ENCODE results near the gene BCAN. TPM values are rescaled to one million over a fixed set of nuclear protein-coding genes. Genes with fewer than 3 reads are reported as not detected.

BCAN gene, protein sequence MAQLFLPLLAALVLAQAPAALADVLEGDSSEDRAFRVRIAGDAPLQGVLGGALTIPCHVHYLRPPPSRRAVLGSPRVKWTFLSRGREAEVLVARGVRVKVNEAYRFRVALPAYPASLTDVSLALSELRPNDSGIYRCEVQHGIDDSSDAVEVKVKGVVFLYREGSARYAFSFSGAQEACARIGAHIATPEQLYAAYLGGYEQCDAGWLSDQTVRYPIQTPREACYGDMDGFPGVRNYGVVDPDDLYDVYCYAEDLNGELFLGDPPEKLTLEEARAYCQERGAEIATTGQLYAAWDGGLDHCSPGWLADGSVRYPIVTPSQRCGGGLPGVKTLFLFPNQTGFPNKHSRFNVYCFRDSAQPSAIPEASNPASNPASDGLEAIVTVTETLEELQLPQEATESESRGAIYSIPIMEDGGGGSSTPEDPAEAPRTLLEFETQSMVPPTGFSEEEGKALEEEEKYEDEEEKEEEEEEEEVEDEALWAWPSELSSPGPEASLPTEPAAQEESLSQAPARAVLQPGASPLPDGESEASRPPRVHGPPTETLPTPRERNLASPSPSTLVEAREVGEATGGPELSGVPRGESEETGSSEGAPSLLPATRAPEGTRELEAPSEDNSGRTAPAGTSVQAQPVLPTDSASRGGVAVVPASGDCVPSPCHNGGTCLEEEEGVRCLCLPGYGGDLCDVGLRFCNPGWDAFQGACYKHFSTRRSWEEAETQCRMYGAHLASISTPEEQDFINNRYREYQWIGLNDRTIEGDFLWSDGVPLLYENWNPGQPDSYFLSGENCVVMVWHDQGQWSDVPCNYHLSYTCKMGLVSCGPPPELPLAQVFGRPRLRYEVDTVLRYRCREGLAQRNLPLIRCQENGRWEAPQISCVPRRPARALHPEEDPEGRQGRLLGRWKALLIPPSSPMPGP
- not detected in 2 replicates for total RNA-seq

DNA sequence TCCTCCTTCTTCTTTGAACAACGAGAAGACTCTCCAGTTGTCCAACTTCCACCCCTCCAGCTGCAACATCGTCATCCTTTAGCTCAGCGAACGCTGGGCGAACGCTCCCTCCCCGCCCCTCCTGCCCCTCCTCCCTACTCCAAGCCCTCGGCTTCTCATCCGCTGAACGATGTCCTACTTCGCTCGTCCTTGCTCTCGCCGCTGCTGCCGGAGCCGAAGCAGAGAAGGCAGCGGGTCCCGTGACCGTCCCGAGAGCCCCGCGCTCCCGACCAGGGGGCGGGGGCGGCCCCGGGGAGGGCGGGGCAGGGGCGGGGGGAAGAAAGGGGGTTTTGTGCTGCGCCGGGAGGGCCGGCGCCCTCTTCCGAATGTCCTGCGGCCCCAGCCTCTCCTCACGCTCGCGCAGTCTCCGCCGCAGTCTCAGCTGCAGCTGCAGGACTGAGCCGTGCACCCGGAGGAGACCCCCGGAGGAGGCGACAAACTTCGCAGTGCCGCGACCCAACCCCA lies at the start of gene BCAN:
TSS of gene BCAN (plus strand) at position 357 of the 504 bp plus-strand sequence. CDS start 3,938 bp downstream, outside the sequence.

DNA sequence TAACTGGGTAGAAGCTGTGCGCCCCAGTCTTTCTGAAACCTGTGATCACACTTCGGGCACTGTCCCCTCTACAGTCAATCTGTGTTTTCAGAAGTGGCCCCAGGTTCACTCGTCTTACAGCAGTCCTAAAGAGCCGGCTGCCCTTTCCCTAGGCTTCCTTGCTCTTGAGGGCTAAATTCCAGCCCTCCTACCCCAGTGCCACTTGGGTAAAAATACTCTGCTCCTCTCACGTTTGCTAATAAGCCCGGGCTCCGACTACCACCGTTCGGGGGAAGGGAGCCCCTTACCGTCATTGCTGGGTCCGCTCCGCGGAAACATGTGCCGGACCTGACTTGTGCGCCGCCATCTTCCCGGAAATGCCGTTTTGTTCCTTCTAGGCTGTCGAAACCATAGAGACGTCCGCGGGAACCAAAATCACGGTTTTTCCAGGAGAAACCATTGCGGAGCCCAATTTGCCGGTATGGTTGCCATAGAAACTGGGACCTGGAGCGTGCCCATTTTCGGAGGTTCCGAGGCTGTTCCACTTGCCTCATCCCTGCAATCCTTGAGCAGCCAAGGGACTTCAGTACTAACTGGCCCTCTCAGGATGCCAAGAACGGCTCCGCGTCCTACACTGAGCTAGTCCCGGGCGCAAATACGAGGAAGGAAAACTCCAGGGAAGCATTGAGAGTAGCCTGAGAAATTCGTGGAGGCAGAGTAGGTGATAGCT lies 40.6 kb upstream of the BCAN start, which contains the start of gene GPATCH4:
TSS of gene GPATCH4 (minus strand) at position 358 of the 709 bp plus-strand sequence.

DNA sequence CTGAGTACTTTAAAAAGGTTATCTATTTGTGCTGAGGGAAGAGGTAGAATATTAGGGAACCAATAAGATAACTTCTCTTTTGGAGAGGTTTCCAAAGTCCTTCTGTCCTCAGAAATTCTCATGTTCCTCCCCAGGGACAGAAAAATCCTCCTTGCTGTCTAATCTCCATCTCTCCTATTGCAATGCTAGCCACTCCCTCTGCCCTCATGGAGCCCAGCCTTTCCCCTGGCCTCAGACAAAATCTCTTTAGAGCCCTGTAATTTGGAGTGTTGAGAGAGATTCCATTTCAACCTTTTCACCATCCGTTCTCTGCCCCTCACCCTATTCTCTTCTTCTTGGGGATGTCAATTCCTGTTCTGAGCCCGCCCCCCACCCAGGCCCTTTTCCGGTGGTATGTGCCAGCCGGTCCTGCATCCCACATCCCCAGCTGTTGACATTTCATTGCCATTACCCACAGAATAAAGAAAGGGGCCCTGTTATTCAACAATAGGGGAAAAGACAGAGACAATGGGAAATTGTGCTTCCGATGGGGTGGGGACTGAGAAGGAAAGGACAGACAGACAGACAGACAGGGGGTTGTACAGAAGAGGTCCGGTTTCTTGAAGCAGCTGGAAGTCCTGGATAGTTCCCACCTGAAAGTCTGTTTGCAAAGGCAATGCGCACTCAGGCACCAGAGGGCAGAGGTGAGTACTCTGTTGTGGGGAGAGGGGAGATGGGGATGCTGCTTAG lies 22.9 kb upstream of the BCAN start, which contains the start of gene HAPLN2:
TSS of gene HAPLN2 (plus strand) at position 563 of the 729 bp plus-strand sequence. CDS start 4,076 bp downstream, outside the sequence.

DNA sequence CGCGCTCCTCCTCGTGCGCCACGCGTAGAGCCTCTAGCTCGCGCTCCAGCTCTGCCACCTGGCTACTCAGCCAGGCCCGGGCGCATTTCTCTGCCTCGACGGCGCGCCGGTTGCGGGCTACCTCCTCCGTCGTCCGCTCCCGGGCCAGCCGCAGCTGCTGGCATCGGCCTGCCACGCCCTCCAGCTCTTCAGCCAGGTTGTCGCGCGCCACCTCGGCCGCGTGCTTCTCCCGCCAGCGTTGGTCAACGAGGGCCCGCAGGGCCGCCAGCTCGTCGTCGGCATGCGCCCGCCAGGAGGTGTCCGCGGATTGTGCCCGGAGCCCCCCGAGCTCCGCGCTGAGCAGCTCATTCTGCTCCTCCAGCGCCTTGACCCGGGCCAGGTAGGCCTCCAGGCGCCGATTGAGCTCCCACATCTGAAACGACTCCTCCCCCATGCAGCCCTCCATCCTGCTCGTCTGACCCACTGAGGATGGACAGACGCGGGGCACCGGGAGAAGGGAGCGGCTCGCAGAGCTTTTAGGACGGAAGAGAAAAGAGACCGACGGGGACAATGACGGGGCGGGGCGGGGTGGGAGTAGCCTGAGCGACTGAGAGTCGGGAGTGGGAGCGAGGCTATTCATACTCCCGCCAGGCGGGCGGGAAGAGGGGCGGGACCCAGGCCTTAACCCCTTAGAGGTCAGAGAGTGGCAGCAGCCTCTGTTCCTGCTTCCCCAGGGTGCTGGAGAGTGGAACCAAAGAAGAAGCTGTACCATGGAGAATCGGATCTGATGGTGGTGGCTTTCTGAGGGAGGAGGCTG lies 35.1 kb downstream of the BCAN start, which contains the start of gene NES:
TSS of gene NES (minus strand) at position 588 of the 796 bp plus-strand sequence. CDS start at position 445, 143 bp downstream.

DNA sequence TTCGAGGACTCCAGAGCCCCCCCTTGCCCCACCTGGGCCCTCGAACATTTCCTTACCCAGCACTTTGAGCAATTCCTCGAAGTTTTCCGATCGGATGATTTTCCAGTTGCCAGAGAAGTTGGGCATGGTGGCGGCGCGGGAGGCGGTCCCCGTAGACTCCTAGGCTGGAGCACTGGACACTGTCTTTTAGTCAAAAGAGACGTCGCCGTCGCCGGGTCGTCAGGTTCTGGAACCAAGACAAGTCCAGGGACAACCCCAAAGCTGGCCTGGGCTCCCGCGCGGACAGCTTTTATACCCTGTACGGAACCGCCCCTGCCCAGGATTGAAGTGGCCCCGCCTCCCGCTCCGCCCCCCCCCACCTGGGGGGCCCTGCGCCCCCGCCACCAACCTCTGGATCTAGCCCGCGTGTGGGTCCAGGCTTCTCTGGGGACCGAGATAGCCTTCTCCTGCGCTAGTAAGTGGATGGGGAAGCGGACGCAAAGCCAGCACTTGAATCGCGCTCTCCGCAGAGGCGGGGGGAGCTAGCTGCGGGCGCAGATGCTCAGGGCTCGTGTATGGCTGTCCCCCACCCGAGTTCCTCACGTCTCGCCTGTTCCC lies 63.5 kb downstream of the BCAN start, which contains the start of gene CRABP2:
TSS of gene CRABP2 (minus strand) at position 263 of the 597 bp plus-strand sequence. CDS start at position 126, 137 bp downstream.

Other genes with a start within 250 kb of the BCAN start
- gene MEF2D, start 141.3 kb upstream of the BCAN start, total RNA-seq, result 16.9 and 40.0 TPM in 2 replicates
- gene IQGAP3, start 69.6 kb upstream of the BCAN start, total RNA-seq, result 4.2 and 22.8 TPM in 2 replicates
- gene TTC24, start 62.4 kb upstream of the BCAN start, total RNA-seq, result not detected in 2 replicates
- 70.1 and 93.0 TPM in 2 replicates for gene NAXE, start 50.3 kb upstream of the BCAN start, total RNA-seq
- gene GPATCH4, start 40.6 kb upstream of the BCAN start, total RNA-seq, result 4.0 and 11.4 TPM in 2 replicates
- 1.9 TPM in 1 of 2 replicates, not detected in the other for gene HAPLN2, start 22.7 kb upstream of the BCAN start, total RNA-seq
- gene NES, start 35.3 kb downstream of the BCAN start, total RNA-seq, result 34.3 and 110 TPM in 2 replicates
- gene CRABP2, start 63.5 kb downstream of the BCAN start, total RNA-seq, result 38.1 and 68.6 TPM in 2 replicates
- gene METTL25B, start 86.4 kb downstream of the BCAN start, total RNA-seq, result 11.1 and 19.9 TPM in 2 replicates
- 17.2 and 18.0 TPM in 2 replicates for gene ISG20L2, start 86.6 kb downstream of the BCAN start, total RNA-seq
- gene MRPL24, start 99.0 kb downstream of the BCAN start, total RNA-seq, result 52.1 and 67.7 TPM in 2 replicates
- gene HDGF, start 109.6 kb downstream of the BCAN start, total RNA-seq, result 186 and 249 TPM in 2 replicates
- gene PRCC, start 125.4 kb downstream of the BCAN start, total RNA-seq, result 35.8 and 59.0 TPM in 2 replicates
- 0.32 and 2.1 TPM in 2 replicates for gene SH2D2A, start 174.7 kb downstream of the BCAN start, total RNA-seq
- gene INSRR, start 217.0 kb downstream of the BCAN start, total RNA-seq, result not detected in 2 replicates
- under 0.01 and 0.56 TPM in 2 replicates for gene NTRK1, start 218.7 kb downstream of the BCAN start, total RNA-seq